NCI-H2171 (cell line): Measurements from ENCODE around the gene IL36A.

Experiments
- DNase-seq: peaks from one replicate; lab custom pipeline; 2025; lab: John Stamatoyannopoulos, UW

IL36A gene

DNA sequence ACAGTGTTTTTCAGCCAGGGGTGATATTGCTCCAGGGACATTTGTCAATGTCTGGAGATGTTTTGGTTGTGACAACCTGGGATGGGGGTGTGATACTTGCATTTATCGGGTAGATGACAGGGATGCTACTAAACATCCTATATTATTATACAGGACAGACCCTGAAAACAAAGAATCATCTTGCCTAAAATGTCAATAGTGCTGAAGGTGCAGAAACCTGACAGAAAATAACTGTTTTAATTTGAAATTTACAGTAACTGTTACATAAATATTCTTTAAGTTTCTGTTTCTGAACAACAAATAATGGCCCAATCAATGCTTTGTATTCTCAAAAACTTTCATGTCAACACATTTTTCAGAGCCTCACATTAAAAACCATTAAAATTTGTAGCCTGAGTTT, 2.0 kb downstream of the IL36A start:
- no peak for DNase-seq

DNA sequence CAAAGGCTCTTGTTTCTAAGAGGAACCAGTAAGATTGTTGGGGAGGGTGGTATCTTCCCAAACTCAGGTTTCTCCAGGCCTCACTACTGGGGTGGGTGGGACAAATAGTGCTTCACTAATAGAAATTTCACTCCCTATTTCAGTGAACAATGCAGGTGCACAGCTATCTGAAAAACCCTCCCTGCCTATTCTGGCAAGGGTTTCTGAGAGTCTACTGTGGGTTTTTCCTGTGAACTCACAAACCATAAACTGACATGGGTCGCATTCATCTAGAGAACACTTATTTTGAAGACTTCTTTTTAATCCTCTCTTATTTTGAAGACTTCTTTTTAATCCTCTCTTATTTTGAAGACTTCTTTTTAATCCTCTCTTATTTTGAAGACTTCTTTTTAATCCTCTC, 4.4 kb downstream of the IL36A start:
- no peak for DNase-seq

DNA sequence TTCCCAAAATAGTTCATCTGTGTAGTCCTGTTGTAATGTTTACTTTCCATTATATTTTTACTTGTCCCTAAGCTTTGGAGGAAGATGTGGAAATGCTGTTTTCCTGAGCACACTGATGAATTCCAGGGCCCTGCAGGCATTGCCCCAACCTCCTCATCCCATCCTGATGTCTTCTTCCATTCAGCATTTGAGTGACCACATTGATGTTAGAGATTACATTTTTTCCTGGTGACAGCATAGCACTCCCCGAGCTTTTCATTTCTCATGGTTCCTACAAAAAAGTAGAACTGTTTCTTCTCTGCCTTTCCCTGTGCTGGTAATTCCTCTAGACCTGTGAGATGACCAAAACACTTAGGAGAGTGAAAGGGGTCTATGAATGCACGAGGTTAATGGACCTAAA, 4.8 kb downstream of the IL36A start:
- DNase-seq: no peak

DNA sequence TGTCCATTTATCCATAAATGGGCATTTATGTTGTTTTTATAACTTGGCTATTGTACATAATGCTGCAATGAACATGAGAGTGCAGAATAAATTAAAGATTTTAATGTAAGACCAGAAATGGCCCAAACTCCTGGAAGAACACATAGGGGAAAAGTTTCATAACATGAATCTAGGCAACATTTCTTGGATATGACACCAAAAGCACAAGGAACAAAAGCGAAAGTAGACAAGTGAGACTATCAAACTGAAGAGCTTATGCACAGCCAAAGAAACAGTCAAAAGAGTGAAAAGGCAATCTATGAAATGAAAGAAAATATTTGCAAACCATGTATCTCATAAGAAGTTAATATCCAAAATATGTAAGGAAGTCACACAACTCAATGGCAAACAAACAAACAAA, 5.8 kb downstream of the IL36A start:
- no peak for DNase-seq

DNA sequence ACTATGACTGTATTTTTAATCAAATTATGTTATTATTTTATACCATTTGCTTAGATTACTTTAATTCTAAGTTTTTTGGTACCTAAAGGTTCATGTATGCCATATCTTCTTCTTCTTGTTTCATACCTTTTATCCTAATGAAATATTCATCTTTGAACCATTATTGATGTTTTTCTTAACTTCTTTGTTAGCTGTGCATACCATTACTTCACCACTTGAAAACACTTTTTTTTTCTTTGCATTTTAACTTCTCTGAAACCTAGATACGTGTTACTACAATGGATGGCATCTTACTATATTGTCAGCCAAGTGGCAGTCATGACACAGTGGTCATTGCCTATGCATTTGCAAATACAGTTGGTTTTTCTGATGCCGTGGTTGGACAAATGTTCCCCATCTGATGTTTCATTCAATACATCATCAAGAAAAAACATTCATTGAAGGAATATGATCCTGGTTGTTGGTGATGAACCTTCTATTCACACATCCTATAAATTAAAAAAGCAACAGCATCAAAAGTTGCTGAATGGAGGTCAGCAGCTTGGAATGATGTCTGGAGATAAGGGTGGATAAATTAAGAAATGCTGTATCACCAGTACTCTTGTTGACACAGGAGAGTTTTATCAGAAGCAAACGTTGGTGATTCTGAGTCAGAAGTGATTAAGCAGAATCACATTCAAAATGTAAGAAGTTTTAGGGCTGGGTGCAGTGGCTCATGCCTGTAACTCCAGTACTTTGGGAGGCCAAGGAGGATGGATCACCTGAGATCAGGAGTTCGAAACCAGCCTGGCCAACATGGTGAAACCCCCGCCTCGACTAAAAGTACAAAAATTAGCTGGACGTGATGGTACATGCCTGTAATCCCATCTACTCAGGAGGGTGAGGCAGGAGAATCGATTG, 7.4 kb downstream of the IL36A start:
- DNase-seq: no peak

DNA sequence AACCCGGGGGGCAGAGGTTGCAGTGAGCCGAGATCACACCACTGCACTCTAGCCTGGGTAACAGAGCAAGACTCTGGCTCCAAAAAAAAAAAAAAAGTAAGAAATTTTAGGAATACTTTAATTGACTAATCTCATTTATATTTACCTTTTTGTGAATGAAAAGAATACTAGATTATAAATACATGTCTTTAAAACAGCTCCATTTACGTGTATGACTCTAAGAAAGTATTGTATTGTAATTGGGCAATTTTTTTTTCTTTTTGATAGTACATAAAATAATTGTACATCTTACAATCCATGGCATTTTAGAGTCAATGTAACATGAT, 8.0 kb downstream of the IL36A start:
- no peak for DNase-seq

DNA sequence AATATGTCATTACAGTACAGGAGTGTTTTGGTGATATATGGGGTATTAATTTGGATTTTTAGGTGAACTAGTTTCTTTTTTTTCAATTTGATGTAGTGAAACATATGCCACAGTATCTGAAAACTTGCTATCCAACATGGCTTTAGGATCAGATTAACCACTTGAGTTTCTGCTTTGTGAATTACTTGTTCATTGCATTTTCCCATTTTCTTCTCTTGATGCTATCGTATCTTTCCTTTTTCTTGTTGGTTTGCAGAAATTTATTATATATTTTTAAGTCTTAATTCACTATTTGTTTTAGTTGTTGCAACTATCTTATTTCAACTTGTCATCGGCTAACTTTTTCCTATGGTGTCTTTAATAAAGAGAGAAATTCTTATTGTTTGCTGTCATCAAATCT, 8.8 kb downstream of the IL36A start:
- no peak for DNase-seq

DNA sequence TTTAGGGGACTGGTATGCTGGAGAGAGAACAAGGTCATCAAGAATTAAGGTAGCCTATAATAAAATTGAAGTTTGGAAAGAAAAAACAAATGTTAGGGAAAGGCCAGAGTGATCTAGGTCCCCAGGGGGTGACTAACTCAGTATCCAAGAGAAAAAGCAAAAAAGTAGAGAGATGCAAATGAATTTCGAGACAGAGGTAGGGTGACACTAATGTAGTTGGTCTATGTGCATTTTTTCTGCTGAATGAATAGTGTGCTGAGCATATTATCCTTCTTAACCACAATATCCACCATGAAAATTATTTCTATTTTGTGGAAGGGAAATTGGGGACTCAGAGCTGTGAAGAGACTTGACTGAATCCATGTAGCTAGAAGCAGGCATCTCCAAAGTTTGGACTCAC, 9.8 kb downstream of the IL36A start:
- no peak for DNase-seq

DNA sequence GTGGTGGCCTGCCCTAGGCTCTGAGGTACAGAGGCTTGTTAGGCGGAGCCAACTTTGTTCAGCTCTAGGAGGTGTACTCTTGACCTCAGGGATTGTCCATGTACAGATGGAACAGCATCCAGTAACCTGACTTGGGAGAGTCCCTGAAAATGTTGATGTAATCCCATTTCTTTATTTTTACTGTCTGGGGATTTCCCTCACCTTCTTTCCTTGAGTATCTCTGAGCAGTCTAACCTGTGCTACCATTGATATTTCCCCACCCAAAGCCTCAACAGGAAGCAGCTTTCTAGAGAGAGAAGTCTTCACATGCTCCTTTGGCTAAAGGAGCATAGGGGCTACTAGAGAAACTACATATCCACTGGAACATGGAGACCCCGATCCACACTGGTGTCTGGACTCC, 10.4 kb downstream of the IL36A start:
- no peak for DNase-seq

DNA sequence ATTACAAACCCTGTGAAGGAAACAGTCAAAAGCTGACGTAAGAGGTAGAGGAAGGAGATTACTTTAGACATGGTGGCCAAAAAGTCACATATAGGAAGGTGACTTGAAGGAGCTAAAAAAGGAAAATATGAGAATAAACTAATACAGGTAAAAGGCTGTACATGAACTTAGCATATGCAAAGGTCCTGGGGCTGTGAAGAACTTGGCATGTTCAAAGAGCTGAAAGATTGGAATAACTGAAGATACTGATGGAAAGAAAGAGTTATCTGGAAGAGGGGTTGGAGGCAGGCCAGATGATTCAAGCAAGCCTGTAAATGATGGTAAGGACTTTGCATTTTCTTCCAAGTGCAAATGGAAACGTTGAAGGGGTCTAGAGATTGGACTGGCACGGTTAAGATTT, 13.2 kb downstream of the IL36A start:
- DNase-seq: no peak

DNA sequence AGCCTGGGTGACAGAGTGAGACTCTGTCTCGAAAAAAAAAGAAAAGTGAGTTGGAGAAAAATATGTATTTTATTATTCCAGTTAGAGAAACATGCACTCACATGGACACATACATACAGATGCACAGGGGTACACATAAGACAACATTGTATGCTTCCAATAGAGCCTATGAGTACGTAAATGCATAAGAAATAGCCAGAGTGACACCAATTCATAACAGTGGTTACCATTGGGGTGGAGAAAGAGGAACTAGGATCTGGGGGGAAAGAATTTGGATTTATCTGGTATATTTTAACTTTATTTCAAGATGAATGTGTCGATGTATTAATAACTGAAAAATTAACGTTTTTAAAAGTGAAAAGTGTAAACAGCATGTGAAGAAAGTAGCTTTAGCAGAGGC, 16.1 kb downstream of the IL36A start:
- no peak for DNase-seq

DNA sequence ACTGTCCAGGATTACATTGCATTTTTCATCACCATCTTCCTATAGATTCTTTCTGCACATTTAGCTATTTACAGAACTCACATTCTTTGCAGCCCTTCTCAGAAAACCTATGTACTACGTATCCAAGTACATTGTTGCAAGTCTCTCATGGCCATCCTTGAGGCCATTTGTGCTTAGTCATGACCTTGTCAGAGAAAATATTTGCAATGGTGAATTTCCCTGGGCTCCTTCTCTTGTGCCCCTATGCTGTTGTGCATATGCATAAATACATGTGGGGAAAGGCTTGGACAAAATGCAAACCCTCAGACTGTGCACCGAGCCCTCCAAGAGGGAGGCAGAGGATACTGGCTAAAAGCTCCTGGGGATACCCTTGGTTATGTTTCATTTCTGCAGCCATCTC, 19.5 kb downstream of the IL36A start:
- DNase-seq: no peak

DNA sequence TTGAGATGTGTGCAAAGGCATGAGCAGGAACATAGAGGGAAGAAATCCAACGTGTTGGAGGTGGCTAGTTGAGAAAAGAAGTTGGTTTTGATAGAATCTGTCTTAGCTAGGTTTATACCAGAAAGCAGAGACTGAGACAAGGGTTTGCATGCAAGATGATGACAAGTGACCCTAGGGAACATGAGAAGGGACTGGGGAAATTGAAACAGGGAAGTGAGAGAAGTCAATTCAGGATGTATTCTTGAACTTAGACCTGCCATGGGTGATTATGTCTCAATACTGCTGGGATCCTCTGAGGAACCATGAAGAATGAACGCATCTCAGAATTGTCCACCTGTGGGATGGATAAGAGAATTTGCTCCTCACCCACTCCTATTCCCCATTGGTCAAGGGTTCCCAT, 20.5 kb downstream of the IL36A start:
- no peak for DNase-seq

DNA sequence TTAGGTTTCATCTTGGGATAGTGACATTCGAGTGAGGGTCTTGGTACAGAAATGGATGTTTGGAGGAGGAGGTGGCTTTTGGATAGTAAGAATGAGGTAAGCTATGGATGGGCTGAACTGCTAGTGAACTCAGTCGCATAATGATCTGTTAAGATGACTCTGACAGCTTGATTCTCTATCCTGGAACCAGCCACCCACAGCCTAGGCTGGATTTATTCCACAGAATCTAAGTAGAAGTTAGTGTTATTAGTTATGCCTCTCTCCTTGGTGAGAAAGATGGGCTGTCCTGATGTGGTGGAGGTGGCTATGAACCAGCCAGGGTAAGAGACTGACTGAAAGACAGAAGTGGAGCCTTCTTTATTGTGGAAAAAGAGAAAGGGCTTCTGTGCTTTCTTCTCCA, 22.4 kb downstream of the IL36A start:
- DNase-seq: no peak

DNA sequence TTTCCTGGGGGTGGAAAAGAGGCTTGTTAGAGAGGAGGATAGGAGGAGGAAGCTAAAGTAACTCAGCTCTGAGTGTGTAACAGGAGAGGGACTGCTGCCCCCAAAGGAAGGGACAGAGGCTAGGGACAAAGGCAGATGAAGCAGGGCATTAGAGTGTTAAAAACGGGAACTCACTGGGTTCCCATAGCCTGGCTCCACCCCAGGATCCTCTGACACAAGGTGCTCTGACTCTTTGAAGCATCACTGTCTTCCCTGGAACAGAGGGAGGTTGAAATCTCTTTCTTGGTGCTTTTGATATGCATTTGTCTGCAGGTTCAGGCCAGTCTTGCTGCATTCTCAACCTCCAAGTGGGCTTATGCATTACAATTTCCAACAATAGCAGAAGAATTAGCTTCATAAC, 22.9 kb downstream of the IL36A start:
- no peak for DNase-seq

DNA sequence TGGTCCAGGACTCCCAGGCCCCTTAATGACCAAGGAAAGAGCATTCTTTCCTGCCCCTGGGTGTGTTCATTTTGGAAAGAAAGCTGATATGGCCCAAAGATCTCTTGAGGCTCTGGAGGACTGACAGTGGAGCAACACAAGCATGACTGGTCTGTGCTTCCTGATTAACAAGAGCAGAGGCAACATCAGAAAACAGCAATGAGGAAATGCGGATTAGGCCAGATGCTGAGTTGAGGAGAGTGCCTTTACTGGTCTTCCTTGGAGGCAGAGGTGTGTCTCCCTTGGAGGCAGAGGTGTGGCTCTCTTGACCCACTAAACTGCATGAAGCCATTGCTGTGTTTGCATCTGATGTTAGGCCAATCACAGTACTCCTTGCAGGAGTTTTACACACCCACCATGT, 27.5 kb downstream of the IL36A start:
- DNase-seq: no peak

DNA sequence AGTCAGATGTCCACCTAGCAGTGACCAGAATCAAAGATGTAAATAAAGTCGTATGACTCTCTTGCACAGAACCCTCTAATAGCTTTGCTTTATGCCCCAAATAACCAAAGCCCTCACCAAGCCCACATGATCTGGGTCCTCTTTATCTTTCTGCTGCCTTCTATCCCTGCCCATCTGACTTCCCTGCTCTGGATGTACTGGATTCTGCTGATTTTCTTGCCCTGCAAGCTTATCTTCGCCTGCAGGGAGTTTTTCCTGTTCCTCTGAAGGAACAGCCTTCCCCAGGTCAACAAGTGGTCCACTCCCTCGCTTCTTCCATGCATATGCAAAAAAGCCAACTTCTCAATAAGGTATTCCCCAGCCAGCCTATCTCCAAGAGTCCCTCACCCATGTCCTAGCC, 28.8 kb downstream of the IL36A start:
- DNase-seq: no peak

DNA sequence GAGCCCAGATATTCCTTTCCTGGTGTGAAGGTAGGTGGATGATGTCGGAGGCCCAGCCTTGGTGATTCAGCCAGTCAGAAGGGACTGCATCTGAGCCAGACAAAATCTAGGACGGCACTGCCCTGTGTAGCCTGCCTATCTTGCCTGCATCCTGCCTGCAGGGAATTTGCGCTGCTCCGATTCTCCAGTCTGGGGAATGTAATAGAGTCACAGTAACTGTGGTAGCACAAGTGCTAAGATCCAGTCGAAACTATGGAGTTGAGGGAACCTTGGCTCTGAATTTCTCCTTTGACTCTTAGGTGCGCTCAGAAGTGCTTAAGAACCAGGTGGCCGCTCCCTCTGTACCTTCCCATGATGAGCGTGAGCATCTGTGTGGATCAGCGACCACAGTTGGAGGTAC, 31.5 kb downstream of the IL36A start:
- DNase-seq: no peak

DNA sequence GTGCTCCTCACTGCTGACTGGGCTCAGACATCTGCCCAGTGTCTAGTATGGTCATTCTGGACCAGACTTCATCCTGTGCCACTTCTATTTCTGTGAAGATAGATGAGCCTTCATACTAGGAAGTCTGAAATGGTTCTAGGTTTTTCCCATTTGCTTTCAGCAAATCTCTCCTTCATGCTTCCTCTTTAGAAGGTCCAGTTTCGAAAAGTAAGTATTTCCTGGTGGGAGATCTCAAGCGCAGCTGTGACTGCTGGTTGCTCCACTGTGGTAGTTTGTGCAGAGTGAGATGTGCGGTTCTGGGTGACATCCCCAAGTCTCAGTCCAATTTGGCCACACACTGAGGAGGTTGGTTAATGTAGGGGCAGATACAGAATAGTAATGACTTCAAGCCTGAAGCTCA, 33.0 kb downstream of the IL36A start:
- no peak for DNase-seq

DNA sequence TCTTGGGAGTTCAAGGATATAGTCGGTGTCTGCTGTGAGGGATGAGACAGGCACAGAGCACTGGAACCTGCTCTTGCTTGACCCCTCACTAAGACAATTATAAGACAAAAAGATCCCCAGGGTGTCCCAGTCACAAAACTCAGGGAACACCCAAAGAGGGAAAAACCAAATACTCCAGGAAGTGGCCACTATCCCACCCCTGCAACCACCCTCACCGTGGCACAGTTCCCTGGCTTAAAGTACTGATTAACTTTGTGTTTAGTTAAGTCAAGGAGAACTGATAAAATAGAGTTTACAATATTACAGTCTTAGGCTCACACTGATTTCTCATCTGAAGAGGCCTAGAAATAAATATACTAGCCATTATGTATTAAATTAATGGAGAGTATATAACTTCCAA, 33.9 kb downstream of the IL36A start:
- no peak for DNase-seq

DNA sequence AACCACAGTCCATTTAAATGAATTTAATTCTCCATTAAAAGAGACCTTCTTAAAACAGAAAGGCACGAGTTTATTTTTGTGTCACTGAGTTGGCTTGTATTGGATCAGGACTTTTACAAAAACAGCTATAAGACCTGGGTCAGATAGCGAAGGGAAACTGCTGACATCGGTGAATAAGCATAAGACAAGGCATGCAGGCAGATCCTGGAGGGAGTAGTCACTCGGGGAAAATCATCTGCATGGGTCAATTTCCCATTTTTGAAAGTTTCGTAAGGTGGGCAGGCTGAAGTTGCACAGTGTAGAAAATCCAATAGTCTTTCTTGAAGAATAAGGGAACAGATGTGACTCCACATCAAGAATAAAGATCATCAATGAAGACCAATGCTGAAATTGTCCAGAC, 34.5 kb downstream of the IL36A start:
- no peak for DNase-seq

DNA sequence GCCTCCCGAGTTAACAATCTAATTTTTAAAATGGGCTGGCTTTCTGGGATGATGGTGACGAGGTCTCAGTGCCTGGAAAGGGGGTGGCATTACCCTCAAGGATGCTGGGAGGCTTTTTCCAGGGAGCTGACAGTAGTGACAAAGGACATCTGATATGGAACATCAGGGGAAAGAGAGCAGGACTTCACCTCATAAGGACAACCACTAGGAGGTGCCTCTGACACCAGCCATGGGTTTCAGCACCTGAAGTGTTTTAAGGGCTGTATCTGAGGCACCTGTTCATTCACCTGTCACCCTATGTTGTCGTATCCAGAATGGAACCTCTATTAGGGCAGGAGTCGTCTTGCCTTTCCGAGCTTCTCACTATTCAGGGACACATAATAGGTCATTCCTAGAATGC, 36.6 kb downstream of the IL36A start:
- no peak for DNase-seq

DNA sequence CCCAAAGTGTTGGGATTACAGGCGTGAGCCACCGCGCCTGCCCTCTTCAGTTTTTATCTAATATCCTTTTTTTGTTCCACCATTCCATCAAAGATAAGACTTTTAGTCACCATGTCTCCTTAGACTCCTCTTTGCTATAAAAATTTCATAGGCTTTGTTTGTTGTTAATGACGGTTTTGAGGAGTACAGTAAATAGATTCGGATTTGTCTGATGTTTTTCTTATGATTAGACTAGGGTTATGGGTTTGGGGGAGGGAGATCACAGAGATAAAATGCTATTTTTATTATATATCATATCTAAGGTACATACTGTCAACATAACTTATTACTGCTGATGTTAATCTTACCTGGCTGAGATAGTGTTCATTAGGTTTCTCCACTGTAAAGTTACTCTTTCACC, 41.2 kb downstream of the IL36A start:
- DNase-seq: no peak
